OCI-LY7 (cell line): ENCODE results near the gene SRRM5. TPM values are rescaled to one million over a fixed set of nuclear protein-coding genes. Genes with fewer than 3 reads are reported as not detected.
"Not testable (repeated sequence)": the region's sequence is repeated elsewhere in the genome, so short reads cannot be mapped to it uniquely, and the experiment has no call there.

Source experiments
- BruUV-seq: library from RNA; stranded (reverse); fragments of 400-500 nt; replicated peaks from 2 replicates; lab custom pipeline; 2021; lab: Mats Ljungman, UMichigan
- CTCF ChIA-PET: fragments of 300-600 bp; sonication (Branson Sonifier 250); formaldehyde crosslinking; loops from one replicate; lab custom pipeline; 2022; ENCODE audit warnings: antibody characterized with exemption; ENCODE audit not compliant: unreplicated experiment; lab: Charles Lee
- POLR2A ChIA-PET: fragments of 300-600 bp; sonication (Branson Sonifier 250); formaldehyde crosslinking; loops from one replicate; lab custom pipeline; 2022; ENCODE audit warnings: antibody characterized with exemption; lab: Charles Lee
- DNase-seq: peaks from one replicate; pipeline ENCODE4 v3.0.0-alpha.2; 2015; ENCODE audit warnings: low spot score
- H2AFZ ChIP-seq: fragments of 200-600 bp; sonication (generic), shearing (Covaris generic); 2 replicates; pipeline ENCODE4 v1.6.1; 2014; ENCODE audit warnings: mild to moderate bottlenecking, antibody characterized with exemption, low read length, moderate library complexity
- H3K27ac ChIP-seq: fragments of 200-600 bp; sonication (generic); 2 replicates; pipeline ENCODE4 v1.5.1; 2014; ENCODE audit warnings: mixed run types, low read depth, mild to moderate bottlenecking, moderate library complexity, low read length, inconsistent platforms; ENCODE audit not compliant: poor library complexity, severe bottlenecking
- H3K36me3 ChIP-seq: fragments of 200-600 bp; sonication (generic); 2 replicates; pipeline ENCODE4 v1.6.1; 2014; ENCODE audit warnings: mild to moderate bottlenecking, antibody characterized with exemption, low read length, moderate library complexity, mixed read lengths; ENCODE audit not compliant: insufficient read depth
- H3K4me1 ChIP-seq: fragments of 200-600 bp; sonication (generic); 2 replicates; pipeline ENCODE4 v1.5.1; 2014; ENCODE audit warnings: mild to moderate bottlenecking, low read length; ENCODE audit not compliant: insufficient read depth, poor library complexity, severe bottlenecking
- H3K4me2 ChIP-seq: fragments of 200-600 bp; sonication (generic); 2 replicates; pipeline ENCODE4 v1.6.1; 2014; ENCODE audit warnings: mild to moderate bottlenecking, low read length
- H3K4me3 ChIP-seq: fragments of 200-600 bp; sonication (generic); 2 replicates; pipeline ENCODE4 v1.5.1; 2014; ENCODE audit warnings: mild to moderate bottlenecking, low read depth, low read length; ENCODE audit not compliant: poor library complexity, severe bottlenecking
- H3K79me2 ChIP-seq: fragments of 200-600 bp; sonication (generic); 2 replicates; pipeline ENCODE4 v1.6.1; 2016; ENCODE audit warnings: low read depth, mild to moderate bottlenecking, low read length, moderate library complexity, mixed read lengths; ENCODE audit not compliant: insufficient read depth
- H3K9me2 ChIP-seq: fragments of 200-600 bp; sonication (generic); 2 replicates; pipeline ENCODE4 v1.6.1; 2016; ENCODE audit warnings: mild to moderate bottlenecking, low read length, mixed read lengths; ENCODE audit not compliant: insufficient read depth
- H3K9me3 ChIP-seq: fragments of 200-600 bp; sonication (generic); 2 replicates; pipeline ENCODE4 v1.6.1; 2014; ENCODE audit warnings: mild to moderate bottlenecking, mixed run types, low read length, mixed read lengths
- H4K20me1 ChIP-seq: fragments of 200-600 bp; sonication (generic); 2 replicates; pipeline ENCODE4 v1.6.1; 2014; ENCODE audit warnings: mild to moderate bottlenecking, antibody characterized with exemption, low read length, moderate library complexity, mixed read lengths; ENCODE audit not compliant: insufficient read depth
- CTCF ChIP-seq: fragments of 200-600 bp; sonication (generic); conservative IDR thresholded peaks from 2 replicates; pipeline ENCODE4 v1.5.1; 2014; ENCODE audit warnings: mild to moderate bottlenecking, antibody characterized with exemption, low read length, moderate library complexity, mixed read lengths
- EZH2phosphoT487 ChIP-seq: fragments of 200-600 bp; sonication (generic); IDR thresholded peaks from 2 replicates; pipeline ENCODE4 v1.6.1; 2018; ENCODE audit warnings: low read depth, borderline replicate concordance, mild to moderate bottlenecking, mixed run types, antibody characterized with exemption, low read length, moderate library complexity, mixed read lengths
- intact Hi-C: fragments of 100-400 bp; cut with micrococcal nuclease; formaldehyde crosslinking; loops from one replicate; pipeline ENCODE4 v1.10.0; 2022; ENCODE audit not compliant: unreplicated experiment
- total RNA-seq, 2 experiments: library from RNA; depleted of rRNA in 1 of 2; stranded (reverse); fragments of >200 nt in 1 of 2; shearing (Covaris generic) in 1 of 2; gene quantifications; 2 replicates each; pipeline ENCODE4 v1.2.3, GENCODE V29; 2014 to 2022

Gene SRRM5
- total RNA-seq, 2 experiments from 2014 or later: 0.61 to 0.73 TPM

GRCh38 chr19:43648633-43649032 lies 36.7 kb downstream of the SRRM5 start:
- BruUV-seq: no TSS peak
- DNase-seq: no peak
- Histone ChIP-seq H3K27ac (no peak overlapping the region), H3K9me2 (no peaks in the 10 kb centered on the region), H4K20me1 (no peaks in the 10 kb centered on the region), H3K36me3 (no peaks in the 10 kb centered on the region), H3K4me2 (no peak overlapping the region), H3K4me1 (no peaks in the 10 kb centered on the region), H3K79me2 (no peaks in the 10 kb centered on the region), H2AFZ (no peak overlapping the region), H3K9me3 (no peaks in the 10 kb centered on the region), H3K4me3 (no peak overlapping the region)
- intact Hi-C loops: no loop called here
- ChIA-PET CTCF (no interaction called here), POLR2A (interaction anchor here (0.6 kb wide), 1 partner anchor 201 kb away, joined by 3 read pairs; no protein-coding TSS in a partner anchor)
- TF ChIP-seq CTCF: no peak
- TF ChIP-seq EZH2phosphoT487: no peak

GRCh38 chr19:43649514-43649913 lies 37.6 kb downstream of the SRRM5 start:
- Histone ChIP-seq H2AFZ (no peak overlapping the region), H4K20me1 (no peaks in the 10 kb centered on the region), H3K4me1 (no peaks in the 10 kb centered on the region), H3K79me2 (no peaks in the 10 kb centered on the region), H3K36me3 (no peaks in the 10 kb centered on the region), H3K9me2 (no peaks in the 10 kb centered on the region), H3K9me3 (no peaks in the 10 kb centered on the region), H3K27ac (no peak overlapping the region), H3K4me3 (no peak overlapping the region), H3K4me2 (no peak overlapping the region)
- BruUV-seq: no TSS peak
- POLR2A ChIA-PET: interaction anchor here (0.6 kb wide), 1 partner anchor 152 kb away, joined by 3 read pairs; no protein-coding TSS in a partner anchor
- TF ChIP-seq EZH2phosphoT487 (no peak), CTCF (no peak)
- CTCF ChIA-PET: no interaction called here
- intact Hi-C loops: no loop called here
- no peak for DNase-seq

- POLR2A ChIA-PET, H3K4me1 ChIP-seq, H4K20me1 ChIP-seq, H3K4me2 ChIP-seq, H3K27ac ChIP-seq, CTCF ChIA-PET, H3K4me3 ChIP-seq, H3K36me3 ChIP-seq, DNase-seq, H2AFZ ChIP-seq, BruUV-seq, H3K9me3 ChIP-seq, H3K9me2 ChIP-seq, H3K79me2 ChIP-seq, intact Hi-C loops: not testable (repeated sequence)
These were observed 38.4 kb downstream of the SRRM5 start for GRCh38 chr19:43650276-43650675.
